HL-60 (cell line): ENCODE measurements around the gene CDC25B.

Experiments
- DNase-seq, 2 experiments: peaks; one replicate each; pipeline ENCODE4 v3.0.0-alpha.2; 2010 to 2020; ENCODE audit warnings: low read depth in 1 of 2, low spot score in 1 of 2
- H3K27ac ChIP-seq: fragments of 250-450 bp; sonication (Bioruptor Pico); replicated peaks from 2 replicates; pipeline ENCODE4 v1.5.1; 2020; ENCODE audit warnings: mild to moderate bottlenecking, moderate library complexity
- H3K27me3 ChIP-seq: fragments of 250-450 bp; sonication (Bioruptor Pico); 2 replicates; pipeline ENCODE4 v1.5.1; 2021; ENCODE audit warnings: mild to moderate bottlenecking, moderate library complexity; ENCODE audit not compliant: insufficient read depth, poor library complexity, severe bottlenecking
- H3K4me3 ChIP-seq: replicated peaks from 2 replicates; pipeline ENCODE4 v1.5.1; 2011; ENCODE audit warnings: mild to moderate bottlenecking, control low read depth, low read length; ENCODE audit not compliant: insufficient read depth
- CTCF ChIP-seq: IDR thresholded peaks from one replicate; pipeline ENCODE4 v1.5.1; 2011; ENCODE audit warnings: low read length, control low read depth, inconsistent platforms; ENCODE audit not compliant: insufficient read depth
- GABPA ChIP-seq: IDR thresholded peaks from 2 replicates; pipeline ENCODE4 v1.6.1; 2012; ENCODE audit warnings: low read depth
- POLR2AphosphoS5 ChIP-seq: IDR thresholded peaks from 2 replicates; pipeline ENCODE4 v1.6.1; 2012; ENCODE audit warnings: low read depth
- SPI1 ChIP-seq: IDR thresholded peaks from 2 replicates; pipeline ENCODE4 v1.6.1; 2012; ENCODE audit warnings: low read depth, mild to moderate bottlenecking, borderline replicate concordance
- TF ChIP-seq, protein P1 (sequence below): IDR thresholded peaks from 2 replicates; pipeline ENCODE4 v1.6.1; 2012; ENCODE audit warnings: low read depth; ENCODE audit not compliant: insufficient replicate concordance

CDC25B gene

DNA sequence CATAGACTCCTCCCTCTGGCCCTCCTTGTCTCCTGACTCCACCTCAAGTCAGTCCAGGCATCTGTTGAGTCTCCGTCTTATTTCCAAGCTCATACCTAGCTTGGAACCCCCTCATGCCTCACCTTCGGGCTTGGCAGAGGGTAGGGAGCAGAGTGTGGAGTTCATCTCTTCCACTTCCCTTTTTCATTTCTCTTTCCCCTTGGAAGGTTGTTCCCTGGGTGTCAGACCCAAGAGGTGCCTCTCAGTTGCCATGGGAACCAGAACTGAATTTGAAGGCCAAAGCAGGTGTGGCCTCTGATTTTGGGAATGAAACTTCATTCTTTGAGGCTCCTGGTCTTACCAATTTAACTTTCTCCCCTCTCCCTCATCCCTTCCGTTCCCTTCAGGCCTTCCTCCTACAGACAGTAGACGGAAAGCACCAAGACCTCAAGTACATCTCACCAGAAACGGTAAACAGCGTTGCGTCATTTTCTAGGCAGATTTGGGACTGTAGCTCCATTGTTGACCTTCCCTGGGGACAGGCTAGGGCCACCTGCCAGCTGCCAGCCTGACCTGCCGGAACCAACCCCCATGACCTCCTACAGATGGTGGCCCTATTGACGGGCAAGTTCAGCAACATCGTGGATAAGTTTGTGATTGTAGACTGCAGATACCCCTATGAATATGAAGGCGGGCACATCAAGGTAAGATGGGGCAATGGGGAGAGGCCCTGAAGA is 6.6 kb downstream of the CDC25B start:
- TF ChIP-seq, protein P1, sequence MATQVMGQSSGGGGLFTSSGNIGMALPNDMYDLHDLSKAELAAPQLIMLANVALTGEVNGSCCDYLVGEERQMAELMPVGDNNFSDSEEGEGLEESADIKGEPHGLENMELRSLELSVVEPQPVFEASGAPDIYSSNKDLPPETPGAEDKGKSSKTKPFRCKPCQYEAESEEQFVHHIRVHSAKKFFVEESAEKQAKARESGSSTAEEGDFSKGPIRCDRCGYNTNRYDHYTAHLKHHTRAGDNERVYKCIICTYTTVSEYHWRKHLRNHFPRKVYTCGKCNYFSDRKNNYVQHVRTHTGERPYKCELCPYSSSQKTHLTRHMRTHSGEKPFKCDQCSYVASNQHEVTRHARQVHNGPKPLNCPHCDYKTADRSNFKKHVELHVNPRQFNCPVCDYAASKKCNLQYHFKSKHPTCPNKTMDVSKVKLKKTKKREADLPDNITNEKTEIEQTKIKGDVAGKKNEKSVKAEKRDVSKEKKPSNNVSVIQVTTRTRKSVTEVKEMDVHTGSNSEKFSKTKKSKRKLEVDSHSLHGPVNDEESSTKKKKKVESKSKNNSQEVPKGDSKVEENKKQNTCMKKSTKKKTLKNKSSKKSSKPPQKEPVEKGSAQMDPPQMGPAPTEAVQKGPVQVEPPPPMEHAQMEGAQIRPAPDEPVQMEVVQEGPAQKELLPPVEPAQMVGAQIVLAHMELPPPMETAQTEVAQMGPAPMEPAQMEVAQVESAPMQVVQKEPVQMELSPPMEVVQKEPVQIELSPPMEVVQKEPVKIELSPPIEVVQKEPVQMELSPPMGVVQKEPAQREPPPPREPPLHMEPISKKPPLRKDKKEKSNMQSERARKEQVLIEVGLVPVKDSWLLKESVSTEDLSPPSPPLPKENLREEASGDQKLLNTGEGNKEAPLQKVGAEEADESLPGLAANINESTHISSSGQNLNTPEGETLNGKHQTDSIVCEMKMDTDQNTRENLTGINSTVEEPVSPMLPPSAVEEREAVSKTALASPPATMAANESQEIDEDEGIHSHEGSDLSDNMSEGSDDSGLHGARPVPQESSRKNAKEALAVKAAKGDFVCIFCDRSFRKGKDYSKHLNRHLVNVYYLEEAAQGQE, result no peak
- TF ChIP-seq SPI1 (peak; percentile 71; the same call in 1 of the 2 replicates), POLR2AphosphoS5 (no peak)
- H3K27me3 ChIP-seq, result no peaks in the 10 kb centered on the region
- H3K27ac ChIP-seq, result no peak overlapping the region
- no peak for DNase-seq
- no peak overlapping the region for H3K4me3 ChIP-seq

GRCh38 chr20:3803289-3803688 is 7.2 kb downstream of the CDC25B start:
- DNase-seq, result no peak
- TF ChIP-seq, protein P1, result no peak
- TF ChIP-seq POLR2AphosphoS5 (no peak), CTCF (no peak), GABPA (no peak), SPI1 (no peak)
- Histone ChIP-seq H3K27ac (no peak overlapping the region), H3K27me3 (no peaks in the 10 kb centered on the region), H3K4me3 (no peak overlapping the region)

DNA sequence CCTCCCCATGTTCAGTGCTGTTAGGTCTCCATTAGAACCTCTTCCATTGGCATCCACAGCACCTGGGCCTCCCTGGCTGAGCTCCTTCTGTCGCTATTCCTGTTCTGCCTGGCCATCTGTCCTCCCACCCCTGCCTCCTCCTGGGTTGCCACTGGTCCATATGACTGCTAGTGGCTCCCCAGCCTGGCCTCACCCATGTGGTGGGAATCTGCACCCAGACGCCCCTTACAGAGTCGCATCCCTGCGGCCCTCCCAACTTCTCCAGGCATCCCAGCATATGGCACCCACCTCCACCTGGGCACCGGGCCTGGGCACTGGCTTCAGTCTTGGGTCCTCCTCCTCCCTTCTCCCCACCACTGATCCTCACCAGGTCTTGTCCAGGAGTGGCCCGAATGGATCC is 7.7 kb downstream of the CDC25B start:
- no peak for TF ChIP-seq GABPA
- TF ChIP-seq POLR2AphosphoS5, result no peak
- TF ChIP-seq, protein P1, result no peak
- no peak for TF ChIP-seq CTCF
- TF ChIP-seq SPI1, result no peak
- no peak overlapping the region for H3K4me3 ChIP-seq
- no peaks in the 10 kb centered on the region for H3K27me3 ChIP-seq
- H3K27ac ChIP-seq, result no peak overlapping the region
- no peak for DNase-seq
